CD8-positive, alpha-beta memory T cell (primary cell): ENCODE measurements around the gene DHRS9. TPM values are rescaled to one million over a fixed set of nuclear protein-coding genes. Genes with fewer than 3 reads are reported as not detected.
"Not testable (repeated sequence)": the region's sequence is repeated elsewhere in the genome, so short reads cannot be mapped to it uniquely, and the experiment has no call there.

Experiments
- CTCF ChIA-PET: fragments of 350-600 bp; sonication (Branson Sonifier 250); formaldehyde crosslinking; loops from one replicate; lab custom pipeline; 2021; ENCODE audit warnings: antibody characterized with exemption; lab: Charles Lee
- POLR2A ChIA-PET: fragments of 350-600 bp; sonication (Branson Sonifier 250); formaldehyde crosslinking; loops from one replicate; lab custom pipeline; 2021; ENCODE audit warnings: antibody characterized with exemption; lab: Charles Lee
- DNase-seq, 5 donors: peaks; one replicate each; pipeline versions ENCODE4 v3.0.0 to v3.0.0-alpha.2; 2020 to 2022; ENCODE audit warnings: mixed read lengths in 1 of 5
- H3K27ac ChIP-seq: one replicate; pipeline ENCODE4 v1.7.0; 2013; ENCODE audit warnings: low read depth, mild to moderate bottlenecking, low read length, moderate library complexity
- H3K27me3 ChIP-seq: 2 replicates; pipeline ENCODE4 v1.7.0; 2013; ENCODE audit warnings: low read length, mild to moderate bottlenecking; ENCODE audit not compliant: insufficient read depth, poor library complexity, severe bottlenecking
- H3K36me3 ChIP-seq: 2 replicates; pipeline ENCODE4 v1.7.0; 2013; ENCODE audit warnings: mild to moderate bottlenecking, low read length, moderate library complexity; ENCODE audit not compliant: insufficient read depth
- H3K4me1 ChIP-seq: 2 replicates; pipeline ENCODE4 v1.7.0; 2013; ENCODE audit warnings: mild to moderate bottlenecking, low read length, moderate library complexity; ENCODE audit not compliant: insufficient read depth
- H3K4me3 ChIP-seq: 2 replicates; pipeline ENCODE4 v1.7.0; 2013; ENCODE audit warnings: mild to moderate bottlenecking, low read length
- H3K9me3 ChIP-seq: 2 replicates; pipeline ENCODE4 v1.7.0; 2013; ENCODE audit warnings: mild to moderate bottlenecking, low read length
- H3K27ac Mint-ChIP-seq, 8 donors: one replicate each; pipeline ENCODE4 v1.8.0; 2020 to 2021; ENCODE audit warnings: mixed read lengths in 8 of 8, mild to moderate bottlenecking in 6 of 8, inconsistent platforms in 3 of 8, moderate library complexity in 3 of 8
- H3K27me3 Mint-ChIP-seq, 2 donors: one replicate each; pipeline ENCODE4 v1.8.0; 2020 to 2021; ENCODE audit warnings: mixed read lengths in 2 of 2, mild to moderate bottlenecking in 1 of 2, moderate library complexity in 1 of 2
- H3K36me3 Mint-ChIP-seq, 3 donors: one replicate each; pipeline ENCODE4 v1.8.0; 2020 to 2021; ENCODE audit warnings: mixed read lengths in 3 of 3, inconsistent platforms in 1 of 3, mild to moderate bottlenecking in 1 of 3
- H3K4me1 Mint-ChIP-seq, 3 donors: one replicate each; pipeline ENCODE4 v1.8.0; 2020 to 2021; ENCODE audit warnings: mixed read lengths in 3 of 3, inconsistent platforms in 1 of 3, mild to moderate bottlenecking in 1 of 3
- H3K4me3 Mint-ChIP-seq, 7 donors: one replicate each; pipeline ENCODE4 v1.8.0; 2020 to 2021; ENCODE audit warnings: mixed read lengths in 7 of 7, mild to moderate bottlenecking in 6 of 7, moderate library complexity in 4 of 7, inconsistent platforms in 2 of 7
- H3K9me3 Mint-ChIP-seq, 5 donors: one replicate each; pipeline ENCODE4 v1.8.0; 2020 to 2022; ENCODE audit warnings: mixed read lengths in 5 of 5, mild to moderate bottlenecking in 3 of 5, moderate library complexity in 2 of 5, inconsistent platforms in 1 of 5
- polyA plus RNA-seq: library from polyadenylated mRNA; unstranded; fragments of 300-500 nt; fragmentation: Illumina TruSeq; gene quantifications from one replicate; pipeline ENCODE4 v1.2.3, GENCODE V29; 2021
- total RNA-seq, 2 experiments: library from RNA; stranded (reverse); gene quantifications; one replicate each; pipeline ENCODE4 v1.2.3, GENCODE V29; 2021

DHRS9 gene
- total and polyA plus RNA-seq, 3 experiments from 2014 or later = 0.20 to 0.37 TPM; not detected in 1

GRCh38 chr2:169131587-169132512 lies 62.5 kb downstream of the DHRS9 start:
- no peak overlapping the region for H3K27ac Mint-ChIP-seq
- no peaks in the 10 kb centered on the region for H3K36me3 Mint-ChIP-seq
- peaks cover 0 to 2% of the 10 kb centered on the region in 2 donors for H3K27me3 Mint-ChIP-seq
- H3K4me1 ChIP-seq = no peaks in the 10 kb centered on the region
- no peaks in the 10 kb centered on the region for H3K9me3 ChIP-seq
- ChIA-PET POLR2A (no interaction called here), CTCF (interaction anchor here (0.8 to 3.7 kb wide), 16 partner anchors 10 to 184 kb away, joined by 3 to 76 read pairs (median 4); no protein-coding TSS in a partner anchor)
- no peak overlapping the region for H3K27ac ChIP-seq
- peaks cover 0 to 4% (median 4%) of the 10 kb centered on the region in 3 donors for H3K4me1 Mint-ChIP-seq
- peak in 2 of 5 donors; percentile 30 to 39 for DNase-seq
- no peaks in the 10 kb centered on the region for H3K36me3 ChIP-seq
- H3K9me3 Mint-ChIP-seq = no peaks in the 10 kb centered on the region
- H3K27me3 ChIP-seq = no peaks in the 10 kb centered on the region
- H3K4me3 Mint-ChIP-seq = no peak overlapping the region
- no peak overlapping the region for H3K4me3 ChIP-seq

- H3K9me3 ChIP-seq, DNase-seq, H3K4me1 Mint-ChIP-seq, POLR2A ChIA-PET, H3K36me3 Mint-ChIP-seq, H3K27me3 Mint-ChIP-seq, H3K4me3 Mint-ChIP-seq, H3K27me3 ChIP-seq, H3K4me1 ChIP-seq, H3K27ac Mint-ChIP-seq, H3K27ac ChIP-seq, H3K9me3 Mint-ChIP-seq, H3K36me3 ChIP-seq, H3K4me3 ChIP-seq: not testable (repeated sequence)
- CTCF ChIA-PET = interaction anchor here (0.7 to 2.0 kb wide), 4 partner anchors 9 to 172 kb away, joined by 3 to 8 read pairs (median 4); no protein-coding TSS in a partner anchor
Observed at GRCh38 chr2:169134272-169134671, 64.9 kb downstream of the DHRS9 start.

- H3K4me1 ChIP-seq, POLR2A ChIA-PET, DNase-seq, H3K4me3 Mint-ChIP-seq, H3K9me3 Mint-ChIP-seq, H3K36me3 Mint-ChIP-seq, H3K9me3 ChIP-seq, H3K4me1 Mint-ChIP-seq, H3K4me3 ChIP-seq, H3K36me3 ChIP-seq, H3K27ac ChIP-seq, H3K27me3 ChIP-seq, H3K27me3 Mint-ChIP-seq: not testable (repeated sequence)
- peak overlapping the region in 1 of 8 donors; percentile 22 for H3K27ac Mint-ChIP-seq
- CTCF ChIA-PET = interaction anchor here (2.0 kb wide), 1 partner anchor 27 kb away, joined by 8 read pairs; no protein-coding TSS in a partner anchor
Observed at GRCh38 chr2:169136428-169136827, 67.1 kb downstream of the DHRS9 start.

GRCh38 chr2:169136885-169137534 lies 67.6 kb downstream of the DHRS9 start:
- DNase-seq = no peak
- Histone ChIP-seq H3K27me3 (no peaks in the 10 kb centered on the region), H3K4me1 (no peaks in the 10 kb centered on the region), H3K9me3 (no peaks in the 10 kb centered on the region), H3K27ac (no peak overlapping the region), H3K36me3 (no peaks in the 10 kb centered on the region), H3K4me3 (no peak overlapping the region)
- ChIA-PET CTCF (no interaction called here), POLR2A (no interaction called here)
- Mint-ChIP-seq H3K27me3 (peaks cover 0 to 2% of the 10 kb centered on the region in 2 donors), H3K36me3 (no peaks in the 10 kb centered on the region), H3K9me3 (no peaks in the 10 kb centered on the region), H3K4me3 (no peak overlapping the region), H3K4me1 (peaks cover 0 to under 1% (median under 1%) of the 10 kb centered on the region in 3 donors), H3K27ac (peak overlapping the region in 1 of 8 donors; percentile 61)

GRCh38 chr2:169137924-169138323 lies 68.6 kb downstream of the DHRS9 start:
- Mint-ChIP-seq H3K36me3 (no peaks in the 10 kb centered on the region), H3K27me3 (peaks cover 0 to 2% of the 10 kb centered on the region in 2 donors), H3K4me3 (no peak overlapping the region), H3K27ac (peak overlapping the region in 1 of 8 donors; percentile 1), H3K9me3 (no peaks in the 10 kb centered on the region), H3K4me1 (no peaks in the 10 kb centered on the region)
- Histone ChIP-seq H3K27me3 (no peaks in the 10 kb centered on the region), H3K9me3 (no peaks in the 10 kb centered on the region), H3K36me3 (no peaks in the 10 kb centered on the region), H3K27ac (no peak overlapping the region), H3K4me3 (no peak overlapping the region), H3K4me1 (no peaks in the 10 kb centered on the region)
- CTCF ChIA-PET = interaction anchor here (7.5 kb wide), 1 partner anchor 29 kb away, joined by 147 read pairs; no protein-coding TSS in a partner anchor
- POLR2A ChIA-PET = no interaction called here
- no peak for DNase-seq

- POLR2A ChIA-PET = no interaction called here
- H3K9me3 ChIP-seq = no peaks in the 10 kb centered on the region
- H3K9me3 Mint-ChIP-seq = no peaks in the 10 kb centered on the region
- peaks cover 0 to 2% of the 10 kb centered on the region in 2 donors for H3K27me3 Mint-ChIP-seq
- CTCF ChIA-PET = interaction anchor here (0.9 to 7.5 kb wide), 5 partner anchors 8 to 177 kb away, joined by 3 to 147 read pairs (median 6); no protein-coding TSS in a partner anchor
- no peak overlapping the region for H3K4me3 Mint-ChIP-seq
- H3K27ac Mint-ChIP-seq = no peak overlapping the region
- H3K4me1 Mint-ChIP-seq = no peaks in the 10 kb centered on the region
- H3K27me3 ChIP-seq = no peaks in the 10 kb centered on the region
- no peak overlapping the region for H3K4me3 ChIP-seq
- no peaks in the 10 kb centered on the region for H3K36me3 ChIP-seq
- H3K36me3 Mint-ChIP-seq = no peaks in the 10 kb centered on the region
- no peak for DNase-seq
- H3K4me1 ChIP-seq = no peaks in the 10 kb centered on the region
- no peak overlapping the region for H3K27ac ChIP-seq
Observed at GRCh38 chr2:169139145-169139544, 69.8 kb downstream of the DHRS9 start.

- no peak for DNase-seq
- Mint-ChIP-seq H3K4me3 (no peak overlapping the region), H3K27me3 (peaks cover 0 to 2% of the 10 kb centered on the region in 2 donors), H3K4me1 (no peaks in the 10 kb centered on the region), H3K27ac (no peak overlapping the region), H3K9me3 (no peaks in the 10 kb centered on the region), H3K36me3 (no peaks in the 10 kb centered on the region)
- no peaks in the 10 kb centered on the region for H3K4me1 ChIP-seq
- H3K36me3 ChIP-seq = no peaks in the 10 kb centered on the region
- no peak overlapping the region for H3K27ac ChIP-seq
- no peaks in the 10 kb centered on the region for H3K9me3 ChIP-seq
- ChIA-PET CTCF (interaction anchor here (0.8 to 7.5 kb wide), 6 partner anchors 8 to 182 kb away, joined by 3 to 147 read pairs (median 5); no protein-coding TSS in a partner anchor), POLR2A (no interaction called here)
- no peak overlapping the region for H3K4me3 ChIP-seq
- no peaks in the 10 kb centered on the region for H3K27me3 ChIP-seq
Observed at GRCh38 chr2:169139993-169140767, 70.8 kb downstream of the DHRS9 start.
